GM23338 (cell line): Measurements from ENCODE around the gene REEP6. TPM values are rescaled to one million over a fixed set of nuclear protein-coding genes. Genes with fewer than 3 reads are reported as not detected.

Experiments
- STAT1 ChIP-seq: IDR thresholded peaks from one replicate; pipeline ENCODE4 v1.6.1; 2016; ENCODE audit warnings: antibody characterized with exemption; ENCODE audit not compliant: unreplicated experiment
- ZNF331 ChIP-seq: fragments of 250-450 bp; sonication (Bioruptor Pico); IDR thresholded peaks from 2 replicates; pipeline ENCODE4 v1.5.0; 2020; ENCODE audit warnings: low read depth, mild to moderate bottlenecking, moderate library complexity
- polyA plus RNA-seq: library from polyadenylated mRNA; unstranded; fragments of >200 nt; fragmentation: Nextera tagmentation; extraction: Ambion mirVana; gene quantifications from 2 replicates; pipeline ENCODE4 v1.2.1, GENCODE V29; 2016
- total RNA-seq: library from RNA; depleted of rRNA; stranded (reverse); fragments of >200 nt; shearing (Covaris generic); gene quantifications from 2 replicates; pipeline ENCODE4 v1.2.3, GENCODE V29; 2014
- TF ChIP-seq, protein P1 (sequence below): IDR thresholded peaks from one replicate; pipeline ENCODE4 v1.6.1; 2018; ENCODE audit warnings: antibody characterized with exemption; ENCODE audit not compliant: unreplicated experiment
- TF ChIP-seq, protein P2 (sequence below): fragments of 250-450 bp; sonication (Bioruptor Pico); IDR thresholded peaks from 2 replicates; pipeline ENCODE4 v1.5.0; 2020; ENCODE audit warnings: mild to moderate bottlenecking, moderate library complexity

Gene REEP6
- total and polyA plus RNA-seq, 2 experiments from 2014 or later: 15.2 to 20.0 TPM

DNA sequence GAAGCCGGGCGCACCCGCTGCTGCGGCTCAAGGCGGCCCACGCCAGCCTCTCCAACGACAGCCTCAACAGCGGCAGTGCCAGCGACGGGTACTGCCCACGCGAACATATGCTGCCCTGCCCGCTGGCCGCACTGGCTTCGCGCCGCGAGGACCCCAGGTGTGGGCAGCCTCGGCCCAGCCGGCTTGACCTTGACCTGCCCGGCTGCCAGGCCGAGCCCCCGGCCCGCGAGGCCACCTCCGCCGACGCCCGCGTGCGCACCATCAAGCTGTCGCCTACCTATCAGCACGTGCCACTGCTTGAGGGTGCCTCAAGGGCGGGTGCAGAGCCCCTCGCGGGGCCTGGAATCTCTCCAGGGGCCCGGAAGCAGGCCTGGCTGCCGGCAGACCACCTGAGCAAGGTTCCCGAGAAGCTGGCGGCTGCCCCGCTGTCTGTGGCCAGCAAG lies 24.9 kb upstream of the REEP6 start (continued):
- TF ChIP-seq, protein P1, sequence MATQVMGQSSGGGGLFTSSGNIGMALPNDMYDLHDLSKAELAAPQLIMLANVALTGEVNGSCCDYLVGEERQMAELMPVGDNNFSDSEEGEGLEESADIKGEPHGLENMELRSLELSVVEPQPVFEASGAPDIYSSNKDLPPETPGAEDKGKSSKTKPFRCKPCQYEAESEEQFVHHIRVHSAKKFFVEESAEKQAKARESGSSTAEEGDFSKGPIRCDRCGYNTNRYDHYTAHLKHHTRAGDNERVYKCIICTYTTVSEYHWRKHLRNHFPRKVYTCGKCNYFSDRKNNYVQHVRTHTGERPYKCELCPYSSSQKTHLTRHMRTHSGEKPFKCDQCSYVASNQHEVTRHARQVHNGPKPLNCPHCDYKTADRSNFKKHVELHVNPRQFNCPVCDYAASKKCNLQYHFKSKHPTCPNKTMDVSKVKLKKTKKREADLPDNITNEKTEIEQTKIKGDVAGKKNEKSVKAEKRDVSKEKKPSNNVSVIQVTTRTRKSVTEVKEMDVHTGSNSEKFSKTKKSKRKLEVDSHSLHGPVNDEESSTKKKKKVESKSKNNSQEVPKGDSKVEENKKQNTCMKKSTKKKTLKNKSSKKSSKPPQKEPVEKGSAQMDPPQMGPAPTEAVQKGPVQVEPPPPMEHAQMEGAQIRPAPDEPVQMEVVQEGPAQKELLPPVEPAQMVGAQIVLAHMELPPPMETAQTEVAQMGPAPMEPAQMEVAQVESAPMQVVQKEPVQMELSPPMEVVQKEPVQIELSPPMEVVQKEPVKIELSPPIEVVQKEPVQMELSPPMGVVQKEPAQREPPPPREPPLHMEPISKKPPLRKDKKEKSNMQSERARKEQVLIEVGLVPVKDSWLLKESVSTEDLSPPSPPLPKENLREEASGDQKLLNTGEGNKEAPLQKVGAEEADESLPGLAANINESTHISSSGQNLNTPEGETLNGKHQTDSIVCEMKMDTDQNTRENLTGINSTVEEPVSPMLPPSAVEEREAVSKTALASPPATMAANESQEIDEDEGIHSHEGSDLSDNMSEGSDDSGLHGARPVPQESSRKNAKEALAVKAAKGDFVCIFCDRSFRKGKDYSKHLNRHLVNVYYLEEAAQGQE: no peak
- no peak for TF ChIP-seq ZNF331 (CRISPR knock-in tag)
- no peak for TF ChIP-seq STAT1
- TF ChIP-seq, protein P2, sequence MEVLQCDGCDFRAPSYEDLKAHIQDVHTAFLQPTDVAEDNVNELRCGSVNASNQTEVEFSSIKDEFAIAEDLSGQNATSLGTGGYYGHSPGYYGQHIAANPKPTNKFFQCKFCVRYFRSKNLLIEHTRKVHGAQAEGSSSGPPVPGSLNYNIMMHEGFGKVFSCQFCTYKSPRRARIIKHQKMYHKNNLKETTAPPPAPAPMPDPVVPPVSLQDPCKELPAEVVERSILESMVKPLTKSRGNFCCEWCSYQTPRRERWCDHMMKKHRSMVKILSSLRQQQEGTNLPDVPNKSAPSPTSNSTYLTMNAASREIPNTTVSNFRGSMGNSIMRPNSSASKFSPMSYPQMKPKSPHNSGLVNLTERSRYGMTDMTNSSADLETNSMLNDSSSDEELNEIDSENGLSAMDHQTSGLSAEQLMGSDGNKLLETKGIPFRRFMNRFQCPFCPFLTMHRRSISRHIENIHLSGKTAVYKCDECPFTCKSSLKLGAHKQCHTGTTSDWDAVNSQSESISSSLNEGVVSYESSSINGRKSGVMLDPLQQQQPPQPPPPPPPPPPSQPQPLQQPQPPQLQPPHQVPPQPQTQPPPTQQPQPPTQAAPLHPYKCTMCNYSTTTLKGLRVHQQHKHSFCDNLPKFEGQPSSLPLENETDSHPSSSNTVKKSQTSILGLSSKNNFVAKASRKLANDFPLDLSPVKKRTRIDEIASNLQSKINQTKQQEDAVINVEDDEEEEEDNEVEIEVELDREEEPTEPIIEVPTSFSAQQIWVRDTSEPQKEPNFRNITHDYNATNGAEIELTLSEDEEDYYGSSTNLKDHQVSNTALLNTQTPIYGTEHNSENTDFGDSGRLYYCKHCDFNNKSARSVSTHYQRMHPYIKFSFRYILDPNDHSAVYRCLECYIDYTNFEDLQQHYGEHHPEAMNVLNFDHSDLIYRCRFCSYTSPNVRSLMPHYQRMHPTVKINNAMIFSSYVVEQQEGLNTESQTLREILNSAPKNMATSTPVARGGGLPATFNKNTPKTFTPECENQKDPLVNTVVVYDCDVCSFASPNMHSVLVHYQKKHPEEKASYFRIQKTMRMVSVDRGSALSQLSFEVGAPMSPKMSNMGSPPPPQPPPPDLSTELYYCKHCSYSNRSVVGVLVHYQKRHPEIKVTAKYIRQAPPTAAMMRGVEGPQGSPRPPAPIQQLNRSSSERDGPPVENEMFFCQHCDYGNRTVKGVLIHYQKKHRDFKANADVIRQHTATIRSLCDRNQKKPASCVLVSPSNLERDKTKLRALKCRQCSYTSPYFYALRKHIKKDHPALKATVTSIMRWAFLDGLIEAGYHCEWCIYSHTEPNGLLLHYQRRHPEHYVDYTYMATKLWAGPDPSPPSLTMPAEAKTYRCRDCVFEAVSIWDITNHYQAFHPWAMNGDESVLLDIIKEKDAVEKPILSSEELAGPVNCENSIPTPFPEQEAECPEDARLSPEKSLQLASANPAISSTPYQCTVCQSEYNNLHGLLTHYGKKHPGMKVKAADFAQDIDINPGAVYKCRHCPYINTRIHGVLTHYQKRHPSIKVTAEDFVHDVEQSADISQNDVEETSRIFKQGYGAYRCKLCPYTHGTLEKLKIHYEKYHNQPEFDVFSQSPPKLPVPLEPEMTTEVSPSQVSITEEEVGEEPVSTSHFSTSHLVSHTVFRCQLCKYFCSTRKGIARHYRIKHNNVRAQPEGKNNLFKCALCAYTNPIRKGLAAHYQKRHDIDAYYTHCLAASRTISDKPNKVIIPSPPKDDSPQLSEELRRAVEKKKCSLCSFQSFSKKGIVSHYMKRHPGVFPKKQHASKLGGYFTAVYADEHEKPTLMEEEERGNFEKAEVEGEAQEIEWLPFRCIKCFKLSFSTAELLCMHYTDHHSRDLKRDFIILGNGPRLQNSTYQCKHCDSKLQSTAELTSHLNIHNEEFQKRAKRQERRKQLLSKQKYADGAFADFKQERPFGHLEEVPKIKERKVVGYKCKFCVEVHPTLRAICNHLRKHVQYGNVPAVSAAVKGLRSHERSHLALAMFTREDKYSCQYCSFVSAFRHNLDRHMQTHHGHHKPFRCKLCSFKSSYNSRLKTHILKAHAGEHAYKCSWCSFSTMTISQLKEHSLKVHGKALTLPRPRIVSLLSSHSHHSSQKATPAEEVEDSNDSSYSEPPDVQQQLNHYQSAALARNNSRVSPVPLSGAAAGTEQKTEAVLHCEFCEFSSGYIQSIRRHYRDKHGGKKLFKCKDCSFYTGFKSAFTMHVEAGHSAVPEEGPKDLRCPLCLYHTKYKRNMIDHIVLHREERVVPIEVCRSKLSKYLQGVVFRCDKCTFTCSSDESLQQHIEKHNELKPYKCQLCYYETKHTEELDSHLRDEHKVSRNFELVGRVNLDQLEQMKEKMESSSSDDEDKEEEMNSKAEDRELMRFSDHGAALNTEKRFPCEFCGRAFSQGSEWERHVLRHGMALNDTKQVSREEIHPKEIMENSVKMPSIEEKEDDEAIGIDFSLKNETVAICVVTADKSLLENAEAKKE (CRISPR knock-in tag): no peak
